ENCODE data around the gene TRIM66.

GRCh38 chr11:8682303-8683114 is at the start of gene TRIM66, which contains the start of gene RPL27A:
- TF ChIP-seq RAD21 (IDR thresholded peaks at IDR 0.05) (peak; percentile 41 to 56), CTCF (IDR thresholded peaks at IDR 0.05; ENCODE audit: low read depth, low read length, missing input control) (no peak), ATF3 (IDR thresholded peaks at IDR 0.05) (no peak)

Measured in liver (tissue), 3 donors.